ENCODE measurements around the gene TSPAN18. TPM values are rescaled to one million over a fixed set of nuclear protein-coding genes. Genes with fewer than 3 reads are reported as not detected.
A peak's percentile ranks its signal among the peaks of the same experiment; 100 is the strongest.

TSPAN18 gene
- total RNA-seq, 4 donors from 2014 or later = 2.1 to 9.1 (median 2.5) TPM

DNA sequence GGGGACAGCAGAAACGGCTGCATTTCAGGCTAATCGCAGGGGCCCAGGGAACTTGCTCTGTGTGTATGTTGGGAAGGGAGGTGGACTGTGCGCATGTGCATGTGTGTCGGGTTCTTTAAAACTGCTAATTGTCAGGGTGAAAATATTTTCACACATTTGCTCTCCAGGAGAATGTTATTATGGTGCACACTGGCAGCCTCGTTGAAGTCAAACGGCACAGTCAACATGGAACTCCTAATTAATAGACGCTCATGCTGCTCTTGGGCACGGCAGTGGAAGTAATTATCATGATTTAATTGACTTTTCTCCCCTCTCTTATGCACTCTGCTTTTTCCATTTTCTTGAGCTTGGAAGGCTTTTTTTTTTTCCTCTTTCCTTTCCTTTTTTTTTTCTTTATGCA is 92.6 kb downstream of the TSPAN18 start:
- intact Hi-C loops (cut with DNase I; ENCODE audit: low total_unique reads) = no loop called here
- no peaks in the 10 kb centered on the region for H3K27me3 ChIP-seq

DNA sequence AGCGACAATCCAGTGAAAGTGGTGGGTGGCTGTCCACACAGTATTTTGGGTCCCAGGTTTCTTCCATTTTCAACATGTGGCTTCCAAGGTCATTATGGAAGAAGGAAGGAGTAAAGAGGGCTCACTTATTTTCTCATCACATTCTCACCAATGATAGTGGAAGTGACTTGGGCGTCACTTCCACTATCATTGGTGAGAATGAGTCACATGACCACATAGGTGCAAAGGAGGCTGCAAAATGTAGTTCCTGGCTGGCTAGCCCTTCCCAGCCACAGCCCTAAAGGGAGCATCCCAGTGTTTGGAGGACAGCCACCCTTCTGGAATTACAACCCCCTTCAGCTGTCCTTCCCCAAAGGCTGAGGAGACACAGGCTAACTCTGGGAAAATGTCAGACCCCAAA is 95.6 kb downstream of the TSPAN18 start:
- in situ Hi-C loops (cut with MboI; ENCODE audit: low sequenced_read_pairs in 4 of 4) = no loop called here
- H3K27ac ChIP-seq = no peak overlapping the region

More for the DNA sequence above, 92.6 kb downstream of the TSPAN18 start:
- no peak overlapping the region for H3K4me3 ChIP-seq
- TF ChIP-seq, protein P1, sequence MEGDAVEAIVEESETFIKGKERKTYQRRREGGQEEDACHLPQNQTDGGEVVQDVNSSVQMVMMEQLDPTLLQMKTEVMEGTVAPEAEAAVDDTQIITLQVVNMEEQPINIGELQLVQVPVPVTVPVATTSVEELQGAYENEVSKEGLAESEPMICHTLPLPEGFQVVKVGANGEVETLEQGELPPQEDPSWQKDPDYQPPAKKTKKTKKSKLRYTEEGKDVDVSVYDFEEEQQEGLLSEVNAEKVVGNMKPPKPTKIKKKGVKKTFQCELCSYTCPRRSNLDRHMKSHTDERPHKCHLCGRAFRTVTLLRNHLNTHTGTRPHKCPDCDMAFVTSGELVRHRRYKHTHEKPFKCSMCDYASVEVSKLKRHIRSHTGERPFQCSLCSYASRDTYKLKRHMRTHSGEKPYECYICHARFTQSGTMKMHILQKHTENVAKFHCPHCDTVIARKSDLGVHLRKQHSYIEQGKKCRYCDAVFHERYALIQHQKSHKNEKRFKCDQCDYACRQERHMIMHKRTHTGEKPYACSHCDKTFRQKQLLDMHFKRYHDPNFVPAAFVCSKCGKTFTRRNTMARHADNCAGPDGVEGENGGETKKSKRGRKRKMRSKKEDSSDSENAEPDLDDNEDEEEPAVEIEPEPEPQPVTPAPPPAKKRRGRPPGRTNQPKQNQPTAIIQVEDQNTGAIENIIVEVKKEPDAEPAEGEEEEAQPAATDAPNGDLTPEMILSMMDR (IDR thresholded peaks at IDR 0.05 in 4 of 5, conservative IDR thresholded peaks at IDR 0.05 in 1 of 5) = no peak
- no peak for TF ChIP-seq POLR2A (IDR thresholded peaks at IDR 0.05)
- no peak for DNase-seq
- H3K36me3 ChIP-seq = no peaks in the 10 kb centered on the region
- no peaks in the 10 kb centered on the region for H3K4me1 ChIP-seq
- in situ Hi-C loops (cut with MboI; ENCODE audit: low sequenced_read_pairs in 4 of 4) = no loop called here
- H3K27ac ChIP-seq = no peak overlapping the region
- H3K9me3 ChIP-seq = no peaks in the 10 kb centered on the region
- ATAC-seq = no peak

DNA sequence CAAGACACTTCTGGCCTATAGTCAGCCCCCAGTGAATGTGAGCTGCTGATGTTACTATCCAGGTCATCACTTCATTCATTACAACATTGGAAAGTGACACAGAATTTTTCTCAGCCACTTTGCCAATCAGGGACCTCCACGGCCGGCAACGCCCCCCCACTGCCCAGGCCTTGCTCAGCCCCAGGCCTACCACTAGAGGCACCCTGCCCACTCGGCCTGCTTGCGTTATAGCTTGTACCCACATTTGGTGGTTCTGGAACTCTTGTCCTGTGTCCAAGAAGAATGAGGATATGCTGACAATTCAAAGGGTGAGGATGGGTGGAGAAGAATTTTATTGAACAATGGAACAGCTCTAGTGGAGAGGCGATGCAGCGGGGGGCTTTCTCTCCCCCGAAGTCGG is 96.2 kb downstream of the TSPAN18 start:
- no peak for DNase-seq
- Histone ChIP-seq H3K36me3 (no peaks in the 10 kb centered on the region), H3K4me1 (no peaks in the 10 kb centered on the region), H3K9me3 (no peaks in the 10 kb centered on the region), H3K27ac (no peak overlapping the region), H3K27me3 (no peaks in the 10 kb centered on the region), H3K4me3 (no peak overlapping the region)
- intact Hi-C loops (cut with DNase I; ENCODE audit: low total_unique reads) (no loop called here), in situ Hi-C loops (cut with MboI; ENCODE audit: low sequenced_read_pairs in 4 of 4) (no loop called here)
- no peak for TF ChIP-seq POLR2A (IDR thresholded peaks at IDR 0.05)
- TF ChIP-seq, protein P1 (IDR thresholded peaks at IDR 0.05 in 4 of 5, conservative IDR thresholded peaks at IDR 0.05 in 1 of 5) = no peak
- no peak for ATAC-seq

More for the DNA sequence above, 95.6 kb downstream of the TSPAN18 start:
- Histone ChIP-seq H3K4me1 (no peaks in the 10 kb centered on the region), H3K4me3 (no peak overlapping the region), H3K27me3 (no peaks in the 10 kb centered on the region), H3K36me3 (no peaks in the 10 kb centered on the region), H3K9me3 (no peaks in the 10 kb centered on the region)
- TF ChIP-seq POLR2A (IDR thresholded peaks at IDR 0.05) = no peak
- TF ChIP-seq, protein P1 (IDR thresholded peaks at IDR 0.05 in 4 of 5, conservative IDR thresholded peaks at IDR 0.05 in 1 of 5) = no peak
- DNase-seq (no peak), ATAC-seq (no peak)
- intact Hi-C loops (cut with DNase I; ENCODE audit: low total_unique reads) = no loop called here

DNA sequence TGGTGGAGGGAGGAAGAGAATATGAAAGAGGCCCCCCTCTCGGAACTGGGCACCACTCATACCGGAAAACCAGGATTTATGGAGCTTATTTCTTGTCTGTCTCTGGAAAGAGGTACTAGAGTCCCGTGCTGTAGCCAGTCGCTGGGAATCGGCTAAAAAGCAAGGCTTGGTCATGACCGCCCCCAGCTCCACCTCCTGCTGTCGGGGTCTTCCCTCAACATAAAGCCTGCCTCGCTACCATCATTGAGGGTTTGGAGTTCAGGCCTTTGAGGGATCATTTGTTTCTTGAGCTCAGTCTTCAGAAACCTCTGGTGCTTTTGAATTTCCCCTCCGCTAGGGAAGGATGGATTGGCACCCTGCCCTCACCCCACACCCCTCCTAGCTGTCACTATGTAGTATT is 97.1 kb downstream of the TSPAN18 start:
- Histone ChIP-seq H3K9me3 (no peaks in the 10 kb centered on the region), H3K4me3 (no peak overlapping the region), H3K27ac (peak overlapping the region in 3 of 4 donors; percentile 16 to 37 (median 33)), H3K27me3 (no peaks in the 10 kb centered on the region), H3K4me1 (no peaks in the 10 kb centered on the region), H3K36me3 (no peaks in the 10 kb centered on the region)
- intact Hi-C loops (cut with DNase I; ENCODE audit: low total_unique reads) (no loop called here), in situ Hi-C loops (cut with MboI; ENCODE audit: low sequenced_read_pairs in 4 of 4) (no loop called here)
- ATAC-seq = no peak
- TF ChIP-seq POLR2A (IDR thresholded peaks at IDR 0.05) = no peak
- TF ChIP-seq, protein P1 (IDR thresholded peaks at IDR 0.05 in 4 of 5, conservative IDR thresholded peaks at IDR 0.05 in 1 of 5) = no peak
- DNase-seq = no peak

DNA sequence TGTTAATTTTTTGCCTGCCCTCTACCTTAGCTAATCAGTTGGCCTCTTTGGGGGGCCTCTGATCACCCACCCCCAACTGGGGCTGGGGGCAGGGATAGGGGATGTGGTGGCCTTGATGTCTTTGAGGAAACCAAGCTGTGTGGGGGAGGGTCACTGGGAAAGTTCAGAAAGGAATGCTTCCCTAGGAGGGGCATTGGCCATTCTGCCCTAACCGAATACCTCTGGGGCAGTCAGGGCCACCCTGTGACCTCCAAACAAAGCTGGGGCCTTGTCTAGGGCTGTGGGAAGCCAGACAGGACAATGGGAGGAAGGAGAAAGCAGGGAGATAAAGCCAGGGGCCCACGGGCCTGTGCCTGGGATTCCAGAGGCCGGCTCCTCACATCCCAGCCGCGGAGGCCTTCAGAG is 97.5 kb downstream of the TSPAN18 start:
- no peak for DNase-seq
- intact Hi-C loops (cut with DNase I; ENCODE audit: low total_unique reads) = no loop called here
- H3K36me3 ChIP-seq = no peaks in the 10 kb centered on the region

More for the DNA sequence above, 97.5 kb downstream of the TSPAN18 start:
- H3K4me3 ChIP-seq = no peak overlapping the region
- no peaks in the 10 kb centered on the region for H3K9me3 ChIP-seq
- in situ Hi-C loops (cut with MboI; ENCODE audit: low sequenced_read_pairs in 4 of 4) = no loop called here
- H3K27ac ChIP-seq = peak overlapping the region in 3 of 4 donors; percentile 16 to 37 (median 33)
- H3K27me3 ChIP-seq = no peaks in the 10 kb centered on the region
- TF ChIP-seq POLR2A (IDR thresholded peaks at IDR 0.05) = no peak
- TF ChIP-seq, protein P1 (IDR thresholded peaks at IDR 0.05 in 4 of 5, conservative IDR thresholded peaks at IDR 0.05 in 1 of 5) = no peak
- no peak for ATAC-seq
- no peaks in the 10 kb centered on the region for H3K4me1 ChIP-seq

All from gastrocnemius medialis (tissue), 4 donors.